ENCODE results near the gene XCL2. TPM values are rescaled to one million over a fixed set of nuclear protein-coding genes. Genes with fewer than 3 reads are reported as not detected.

Gene XCL2
- total and polyA plus RNA-seq, 4 donors = 0.23 to 0.92 (median 0.55) TPM

DNA sequence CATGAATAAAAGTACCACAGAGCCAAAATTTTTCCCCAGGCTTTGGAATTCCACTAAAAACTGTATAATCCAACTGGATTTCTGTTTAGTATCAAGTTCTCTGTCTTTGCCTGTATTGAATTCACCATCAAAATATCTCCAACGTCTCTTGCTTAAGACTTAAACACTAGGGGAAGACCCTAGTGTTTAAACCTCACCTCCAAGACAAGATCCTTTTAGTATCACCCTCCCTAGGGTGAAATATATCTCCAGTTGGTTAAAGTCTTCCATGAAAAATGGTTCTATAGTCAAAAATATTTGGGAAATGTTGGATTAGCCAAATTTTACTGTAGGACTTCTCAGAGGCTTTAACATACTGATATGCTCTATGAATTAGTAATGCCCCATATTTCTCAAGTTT, 24.5 kb upstream of the XCL2 start (continued):
- TF ChIP-seq GABPA (IDR thresholded peaks at IDR 0.05 in 1 of 2, conservative IDR thresholded peaks at IDR 0.05 in 1 of 2) = no peak

DNA sequence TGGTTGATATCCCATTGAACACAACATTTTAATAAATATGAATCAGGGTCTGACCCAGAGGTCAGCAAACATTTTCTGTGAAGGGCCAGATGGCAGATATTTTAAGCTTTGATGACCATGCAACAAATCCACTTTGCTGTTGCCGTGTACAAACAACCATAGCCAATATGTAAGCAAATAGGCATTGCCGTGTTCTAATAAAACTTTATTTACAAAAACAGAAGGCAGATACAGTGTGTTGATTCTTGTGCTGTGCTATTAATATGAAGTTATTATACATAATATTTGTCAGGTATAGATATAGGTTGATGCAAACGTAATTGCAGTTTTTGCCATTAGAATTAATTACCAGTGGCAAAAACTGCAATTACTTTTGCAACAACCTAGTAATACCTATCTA, 23.8 kb upstream of the XCL2 start:
- DNase-seq (ENCODE audit: low spot score) = no peak
- H3K27me3 ChIP-seq (ENCODE audit: control insufficient read depth in 4 of 4, insufficient read depth in 4 of 4, low read length in 3 of 4) = no peaks in the 10 kb centered on the region
- peaks cover 0 to 4% (median under 1%) of the 10 kb centered on the region in 4 donors for H3K4me1 ChIP-seq (ENCODE audit: control insufficient read depth in 4 of 4, insufficient read depth in 4 of 4, low read length in 3 of 4)
- H3K4me3 ChIP-seq (ENCODE audit: low read depth in 1 of 3, low read length in 3 of 3) = no peak overlapping the region
- H3K9me3 ChIP-seq (ENCODE audit: control insufficient read depth in 4 of 4, low read length in 3 of 4) = no peaks in the 10 kb centered on the region
- no peaks in the 10 kb centered on the region for H3K36me3 ChIP-seq (ENCODE audit: control insufficient read depth in 4 of 4, insufficient read depth in 3 of 4, low read depth in 1 of 4, low read length in 3 of 4)
- WGBS = 96% methylated on average over 3 of the region's 3 CpGs
- H3K27ac ChIP-seq (ENCODE audit: low read depth in 1 of 2, low read length in 2 of 2) = no peak overlapping the region
- TF ChIP-seq JUND (IDR thresholded peaks at IDR 0.05) (no peak), FOXA1 (IDR thresholded peaks at IDR 0.05) (no peak), NR2F2 (IDR thresholded peaks at IDR 0.05) (no peak), TAF1 (conservative IDR thresholded peaks at IDR 0.05) (no peak), ZBTB33 (IDR thresholded peaks at IDR 0.05) (no peak), YY1 (IDR thresholded peaks at IDR 0.05) (no peak), SP1 (IDR thresholded peaks at IDR 0.05) (no peak), RXRA (IDR thresholded peaks at IDR 0.05) (no peak), REST (IDR thresholded peaks at IDR 0.05) (no peak), FOXA2 (IDR thresholded peaks at IDR 0.05) (no peak), EGR1 (IDR thresholded peaks at IDR 0.05; ENCODE audit: low read depth in 2 of 2) (no peak), GABPA (IDR thresholded peaks at IDR 0.05 in 1 of 2, conservative IDR thresholded peaks at IDR 0.05 in 1 of 2) (no peak), RAD21 (IDR thresholded peaks at IDR 0.05) (no peak), HNF4A (conservative IDR thresholded peaks at IDR 0.05) (no peak), HNF4G (IDR thresholded peaks at IDR 0.05) (no peak)
- TF ChIP-seq, protein P1, sequence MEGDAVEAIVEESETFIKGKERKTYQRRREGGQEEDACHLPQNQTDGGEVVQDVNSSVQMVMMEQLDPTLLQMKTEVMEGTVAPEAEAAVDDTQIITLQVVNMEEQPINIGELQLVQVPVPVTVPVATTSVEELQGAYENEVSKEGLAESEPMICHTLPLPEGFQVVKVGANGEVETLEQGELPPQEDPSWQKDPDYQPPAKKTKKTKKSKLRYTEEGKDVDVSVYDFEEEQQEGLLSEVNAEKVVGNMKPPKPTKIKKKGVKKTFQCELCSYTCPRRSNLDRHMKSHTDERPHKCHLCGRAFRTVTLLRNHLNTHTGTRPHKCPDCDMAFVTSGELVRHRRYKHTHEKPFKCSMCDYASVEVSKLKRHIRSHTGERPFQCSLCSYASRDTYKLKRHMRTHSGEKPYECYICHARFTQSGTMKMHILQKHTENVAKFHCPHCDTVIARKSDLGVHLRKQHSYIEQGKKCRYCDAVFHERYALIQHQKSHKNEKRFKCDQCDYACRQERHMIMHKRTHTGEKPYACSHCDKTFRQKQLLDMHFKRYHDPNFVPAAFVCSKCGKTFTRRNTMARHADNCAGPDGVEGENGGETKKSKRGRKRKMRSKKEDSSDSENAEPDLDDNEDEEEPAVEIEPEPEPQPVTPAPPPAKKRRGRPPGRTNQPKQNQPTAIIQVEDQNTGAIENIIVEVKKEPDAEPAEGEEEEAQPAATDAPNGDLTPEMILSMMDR (IDR thresholded peaks at IDR 0.05; ENCODE audit: low read depth, low read length, missing input control) = no peak
- TF ChIP-seq, protein P2, sequence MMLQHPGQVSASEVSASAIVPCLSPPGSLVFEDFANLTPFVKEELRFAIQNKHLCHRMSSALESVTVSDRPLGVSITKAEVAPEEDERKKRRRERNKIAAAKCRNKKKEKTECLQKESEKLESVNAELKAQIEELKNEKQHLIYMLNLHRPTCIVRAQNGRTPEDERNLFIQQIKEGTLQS (IDR thresholded peaks at IDR 0.05) = no peak
- no peak overlapping the region for H3K9ac ChIP-seq (ENCODE audit: low read depth in 1 of 2, low read length in 2 of 2)
